Measurements from ENCODE around the gene KIF14.
"Not testable (repeated sequence)": the region's sequence is repeated elsewhere in the genome, so short reads cannot be mapped to it uniquely, and the experiment has no call there.

The KIF14 gene

DNA sequence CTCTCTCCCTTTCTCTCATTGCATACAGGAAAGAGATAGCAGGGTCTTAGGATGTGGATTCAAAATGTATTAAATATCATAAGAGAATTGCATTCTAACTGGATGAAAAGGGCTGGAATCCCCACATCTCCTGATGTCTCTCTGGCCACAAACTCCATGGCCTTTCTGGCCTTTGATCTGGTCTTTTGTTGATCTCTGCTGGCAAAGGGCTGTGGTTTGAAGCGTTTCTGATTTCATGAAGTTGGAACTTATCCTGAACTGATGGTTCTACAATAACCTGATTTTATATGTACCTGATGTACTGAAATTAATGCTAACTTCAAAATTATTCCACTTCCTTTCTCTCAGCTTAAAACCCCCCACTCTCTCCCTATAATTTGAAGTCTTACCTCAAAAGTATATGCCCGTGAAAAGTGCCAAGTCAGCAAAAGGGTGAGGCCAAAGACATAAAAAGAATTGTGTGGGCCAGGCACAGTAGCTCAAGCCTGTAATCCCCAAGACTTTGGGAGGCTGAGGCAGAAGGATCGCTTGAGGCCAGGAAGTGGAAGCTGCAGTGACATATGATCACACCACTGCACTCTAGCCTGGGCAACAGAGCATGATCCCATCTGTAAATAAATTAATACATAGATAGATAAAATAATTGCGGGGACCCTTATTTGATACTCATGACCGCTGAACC lies 6.4 kb upstream of the KIF14 start:
- in situ Hi-C loops (cut with MboI; ENCODE audit: low sequenced_read_pairs), result loop anchor here (10.0 kb wide), 1 partner anchor 168 kb away; no protein-coding TSS in a partner anchor
- Histone ChIP-seq H3K9me3 (peaks cover 5% of the 10 kb centered on the region), H3K36me3 (replicated peaks) (no peaks in the 10 kb centered on the region), H3K4me1 (peaks cover 10% of the 10 kb centered on the region), H3K4me3 (no peak overlapping the region), H3K27me3 (ENCODE audit: low read depth) (no peaks in the 10 kb centered on the region)
- no peak for DNase-seq (ENCODE audit: low spot score in 2 of 2)

GRCh38 chr1:200625381-200625824 lies 4.9 kb upstream of the KIF14 start:
- DNase-seq (ENCODE audit: low spot score in 2 of 2), result no peak
- no peak overlapping the region for H3K4me3 ChIP-seq
- H3K27me3 ChIP-seq (ENCODE audit: low read depth), result no peaks in the 10 kb centered on the region
- in situ Hi-C loops (cut with MboI; ENCODE audit: low sequenced_read_pairs), result loop anchor here (10.0 kb wide), 1 partner anchor 169 kb away; no protein-coding TSS in a partner anchor
- H3K9me3 ChIP-seq, result peaks cover 5% of the 10 kb centered on the region
- no peaks in the 10 kb centered on the region for H3K36me3 ChIP-seq (replicated peaks)
- H3K4me1 ChIP-seq, result peaks cover 10% of the 10 kb centered on the region

DNA sequence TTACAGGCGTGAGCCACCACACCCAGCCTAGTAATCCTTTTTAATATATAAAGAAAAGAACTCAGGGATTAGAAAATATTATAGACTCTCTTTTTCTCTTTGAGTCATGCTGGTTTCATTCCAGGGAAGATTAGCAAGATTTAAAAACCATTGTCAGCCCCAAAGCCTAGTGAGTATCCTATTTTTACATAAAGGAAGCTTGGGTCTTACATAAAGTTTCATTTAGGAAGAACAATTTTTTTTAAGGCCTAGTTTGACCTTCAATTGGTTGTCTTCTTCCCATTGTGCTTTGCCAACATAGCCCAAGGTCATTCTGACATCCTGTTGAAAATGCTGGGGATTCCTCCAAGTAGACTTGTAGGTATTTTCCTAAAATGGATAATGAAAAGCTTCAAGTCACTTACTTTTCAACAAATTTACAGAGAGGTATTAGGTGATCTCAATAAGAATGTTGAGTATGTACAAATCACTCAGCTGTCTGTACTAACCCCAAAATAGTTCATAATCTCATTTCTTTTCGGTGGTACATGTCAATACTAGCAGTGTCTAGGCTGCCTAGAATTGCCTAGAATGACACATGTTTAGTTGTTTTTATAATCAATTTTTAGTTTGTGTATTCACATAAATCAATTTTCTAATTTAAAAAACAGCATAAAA lies 4.3 kb upstream of the KIF14 start:
- in situ Hi-C loops (cut with MboI; ENCODE audit: low sequenced_read_pairs), result loop anchor here (10.0 kb wide), 1 partner anchor 170 kb away; no protein-coding TSS in a partner anchor
- peaks cover 5% of the 10 kb centered on the region for H3K9me3 ChIP-seq
- peaks cover 10% of the 10 kb centered on the region for H3K4me1 ChIP-seq
- peak; percentile 41 to 91 for DNase-seq (ENCODE audit: low spot score in 2 of 2)
- H3K27me3 ChIP-seq (ENCODE audit: low read depth), result no peaks in the 10 kb centered on the region
- no peaks in the 10 kb centered on the region for H3K36me3 ChIP-seq (replicated peaks)
- no peak overlapping the region for H3K4me3 ChIP-seq

- Histone ChIP-seq H3K36me3 (replicated peaks) (peaks cover 19% of the 10 kb centered on the region), H3K9me3 (peaks cover 5% of the 10 kb centered on the region), H3K4me3 (peak overlapping the region; percentile 73), H3K27me3 (ENCODE audit: low read depth) (no peaks in the 10 kb centered on the region), H3K4me1 (peaks cover 9% of the 10 kb centered on the region)
- DNase-seq (ENCODE audit: low spot score in 2 of 2), result no peak
- in situ Hi-C loops (cut with MboI; ENCODE audit: low sequenced_read_pairs), result loop anchor here (10.0 kb wide), 1 partner anchor 175 kb away; no protein-coding TSS in a partner anchor
Observed at GRCh38 chr1:200619894-200620272, 668 bp downstream of the KIF14 start.

GRCh38 chr1:200610846-200611245 lies 9.7 kb downstream of the KIF14 start:
- in situ Hi-C loops (cut with MboI; ENCODE audit: low sequenced_read_pairs), result no loop called here
- Histone ChIP-seq H3K27me3 (ENCODE audit: low read depth) (no peaks in the 10 kb centered on the region), H3K36me3 (replicated peaks) (peaks cover 53% of the 10 kb centered on the region), H3K4me1 (no peaks in the 10 kb centered on the region), H3K9me3 (no peaks in the 10 kb centered on the region), H3K4me3 (no peak overlapping the region)
- no peak for DNase-seq (ENCODE audit: low spot score in 2 of 2)

- no peaks in the 10 kb centered on the region for H3K27me3 ChIP-seq (ENCODE audit: low read depth)
- no peak overlapping the region for H3K4me3 ChIP-seq
- H3K36me3 ChIP-seq (replicated peaks), result peaks cover 77% of the 10 kb centered on the region
- no peaks in the 10 kb centered on the region for H3K4me1 ChIP-seq
- in situ Hi-C loops (cut with MboI; ENCODE audit: low sequenced_read_pairs), result no loop called here
- DNase-seq (ENCODE audit: low spot score in 2 of 2), result no peak
- H3K9me3 ChIP-seq, result no peaks in the 10 kb centered on the region
Observed at GRCh38 chr1:200602632-200603031, 17.9 kb downstream of the KIF14 start.

- no peaks in the 10 kb centered on the region for H3K9me3 ChIP-seq
- DNase-seq (ENCODE audit: low spot score in 2 of 2), result peak; percentile 15 to 95
- H3K4me3 ChIP-seq, result no peak overlapping the region
- H3K4me1 ChIP-seq, result peaks cover 23% of the 10 kb centered on the region
- no peaks in the 10 kb centered on the region for H3K27me3 ChIP-seq (ENCODE audit: low read depth)
- H3K36me3 ChIP-seq (replicated peaks), result peaks cover 43% of the 10 kb centered on the region
- in situ Hi-C loops (cut with MboI; ENCODE audit: low sequenced_read_pairs), result no loop called here
Observed at GRCh38 chr1:200590001-200590400, 30.6 kb downstream of the KIF14 start.

DNA sequence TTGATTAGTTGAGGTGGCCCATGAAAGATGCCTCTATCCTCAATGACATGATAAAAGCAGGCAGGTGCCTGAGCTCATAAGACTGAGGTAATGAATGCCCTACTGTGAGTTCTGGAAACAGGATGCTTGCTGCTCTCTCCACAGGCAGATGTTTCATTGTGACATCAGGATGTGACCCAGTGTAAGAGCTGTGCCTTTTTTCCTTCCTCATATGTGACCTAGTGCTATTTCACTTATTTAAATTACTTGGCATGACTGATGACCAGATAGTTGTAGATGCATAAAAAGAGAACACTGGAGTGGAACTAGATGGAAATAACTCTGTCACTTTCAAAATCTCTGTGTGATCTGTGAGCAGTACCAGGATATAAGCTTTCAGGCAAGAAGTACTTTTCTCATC lies 31.9 kb downstream of the KIF14 start:
- H3K4me3 ChIP-seq, result no peak overlapping the region
- peaks cover 16% of the 10 kb centered on the region for H3K4me1 ChIP-seq
- in situ Hi-C loops (cut with MboI; ENCODE audit: low sequenced_read_pairs), result no loop called here
- peaks cover 52% of the 10 kb centered on the region for H3K36me3 ChIP-seq (replicated peaks)
- H3K9me3 ChIP-seq, result no peaks in the 10 kb centered on the region
- H3K27me3 ChIP-seq (ENCODE audit: low read depth), result no peaks in the 10 kb centered on the region
- DNase-seq (ENCODE audit: low spot score in 2 of 2), result no peak

DNA sequence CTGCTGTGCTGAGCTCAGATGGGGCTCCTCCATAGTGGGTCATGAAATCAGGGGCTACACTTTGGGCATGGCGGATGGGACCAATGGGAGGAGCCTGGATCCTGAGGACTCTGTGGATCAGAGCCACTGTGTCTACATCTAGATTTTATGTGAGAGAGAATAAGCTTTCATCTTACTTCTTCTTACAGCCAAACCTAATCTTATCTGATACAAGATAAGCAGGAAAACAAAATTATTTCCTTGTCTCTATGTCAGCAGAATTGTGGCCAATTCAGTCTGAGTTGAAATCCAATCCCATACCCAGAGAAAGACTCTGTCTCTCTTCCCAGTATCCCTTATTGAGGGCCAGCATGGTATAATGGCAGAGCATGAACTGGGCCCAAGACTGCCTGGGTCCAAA lies 56.2 kb downstream of the KIF14 start:
- in situ Hi-C loops (cut with MboI; ENCODE audit: low sequenced_read_pairs), result no loop called here
- no peak overlapping the region for H3K4me3 ChIP-seq
- H3K36me3 ChIP-seq (replicated peaks), result peaks cover 11% of the 10 kb centered on the region
- H3K4me1 ChIP-seq, result no peaks in the 10 kb centered on the region
- no peak for DNase-seq (ENCODE audit: low spot score in 2 of 2)
- H3K9me3 ChIP-seq, result no peaks in the 10 kb centered on the region
- no peaks in the 10 kb centered on the region for H3K27me3 ChIP-seq (ENCODE audit: low read depth)

GRCh38 chr1:200561856-200562214 lies 58.7 kb downstream of the KIF14 start:
- Histone ChIP-seq H3K27me3 (ENCODE audit: low read depth) (no peaks in the 10 kb centered on the region), H3K9me3 (no peaks in the 10 kb centered on the region), H3K36me3 (replicated peaks) (peaks cover 20% of the 10 kb centered on the region), H3K4me1 (no peaks in the 10 kb centered on the region), H3K4me3 (no peak overlapping the region)
- DNase-seq (ENCODE audit: low spot score in 2 of 2), result no peak
- in situ Hi-C loops (cut with MboI; ENCODE audit: low sequenced_read_pairs), result no loop called here

DNA sequence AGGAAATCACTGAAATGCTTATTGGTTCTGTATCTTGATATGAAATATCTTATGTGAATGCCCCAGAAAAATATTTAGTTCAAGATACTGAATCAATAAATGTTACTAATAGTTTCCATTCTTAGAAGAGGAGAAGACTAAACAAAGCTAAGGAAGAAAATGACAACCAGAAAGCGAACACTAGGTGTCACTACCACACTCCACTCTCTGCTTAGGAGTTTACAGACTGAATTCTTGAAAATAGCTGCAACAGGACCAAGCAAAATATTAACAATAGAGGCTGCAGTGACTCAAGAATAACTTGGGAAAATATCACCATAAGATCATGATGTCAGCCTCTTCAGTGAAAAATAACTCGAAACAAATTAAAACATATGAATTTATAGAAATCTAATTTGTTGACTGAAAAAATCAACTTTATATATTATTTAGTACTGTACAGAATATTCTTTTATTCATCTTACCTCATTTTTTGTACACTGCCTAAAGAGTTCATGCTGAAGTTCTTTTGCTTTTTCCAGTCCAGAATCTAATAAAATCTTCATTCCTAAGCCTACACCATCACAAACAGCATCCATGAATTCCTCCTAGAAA lies 61.6 kb downstream of the KIF14 start:
- in situ Hi-C loops (cut with MboI; ENCODE audit: low sequenced_read_pairs), result no loop called here
- peaks cover 15% of the 10 kb centered on the region for H3K36me3 ChIP-seq (replicated peaks)
- no peaks in the 10 kb centered on the region for H3K4me1 ChIP-seq
- H3K9me3 ChIP-seq, result no peaks in the 10 kb centered on the region
- peak; percentile 42 to 67 for DNase-seq (ENCODE audit: low spot score in 2 of 2)
- H3K27me3 ChIP-seq (ENCODE audit: low read depth), result no peaks in the 10 kb centered on the region
- no peak overlapping the region for H3K4me3 ChIP-seq

DNA sequence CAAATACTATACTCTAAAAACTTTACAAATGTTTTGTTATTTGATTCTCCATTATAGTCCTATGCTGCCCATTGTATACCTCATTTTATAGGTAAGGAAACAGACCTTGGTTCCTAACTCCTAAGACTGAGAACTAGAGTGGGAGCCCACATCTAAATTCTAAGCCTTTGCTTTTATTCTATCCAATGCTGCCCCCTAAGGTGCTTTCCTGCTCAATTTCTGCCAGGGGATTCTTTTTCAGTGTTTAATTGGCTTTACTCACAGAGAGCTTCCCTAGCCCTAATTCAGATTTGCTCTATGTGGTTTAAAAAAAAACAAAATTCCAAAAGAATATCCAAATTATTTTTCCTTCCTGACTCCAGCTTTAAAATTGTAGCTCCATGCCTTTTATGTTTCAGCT lies 64.5 kb downstream of the KIF14 start:
- DNase-seq (ENCODE audit: low spot score in 2 of 2), result no peak

DNA sequence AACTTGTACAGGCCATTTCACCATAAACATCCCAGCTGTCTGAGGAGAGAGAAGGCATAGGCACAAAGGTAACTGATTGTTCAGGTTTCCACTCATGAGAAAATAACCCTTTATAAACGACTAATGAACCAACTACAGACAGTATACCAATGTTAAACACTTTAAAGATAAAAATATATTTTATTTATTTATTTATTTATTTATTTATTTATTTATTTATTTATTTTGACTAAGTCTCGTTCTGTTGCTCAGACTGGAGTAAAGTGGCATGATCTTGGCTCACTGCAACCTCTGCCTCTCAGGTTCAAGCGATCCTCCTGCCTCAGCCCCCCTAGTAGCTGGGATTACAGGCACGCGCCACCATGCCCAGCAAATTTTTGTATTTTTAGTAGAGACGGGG lies 67.8 kb downstream of the KIF14 start:
- H3K36me3 ChIP-seq (replicated peaks), result peaks cover 11% of the 10 kb centered on the region
- DNase-seq (ENCODE audit: low spot score in 2 of 2); H3K4me3 ChIP-seq; in situ Hi-C loops (cut with MboI; ENCODE audit: low sequenced_read_pairs); H3K9me3 ChIP-seq; H3K4me1 ChIP-seq; H3K27me3 ChIP-seq (ENCODE audit: low read depth): not testable (repeated sequence)

More for the DNA sequence above, 64.5 kb downstream of the KIF14 start:
- peaks cover 17% of the 10 kb centered on the region for H3K36me3 ChIP-seq (replicated peaks)
- H3K4me3 ChIP-seq, result no peak overlapping the region
- in situ Hi-C loops (cut with MboI; ENCODE audit: low sequenced_read_pairs), result no loop called here
- H3K27me3 ChIP-seq (ENCODE audit: low read depth), result no peaks in the 10 kb centered on the region
- no peaks in the 10 kb centered on the region for H3K4me1 ChIP-seq
- H3K9me3 ChIP-seq, result no peaks in the 10 kb centered on the region

DNA sequence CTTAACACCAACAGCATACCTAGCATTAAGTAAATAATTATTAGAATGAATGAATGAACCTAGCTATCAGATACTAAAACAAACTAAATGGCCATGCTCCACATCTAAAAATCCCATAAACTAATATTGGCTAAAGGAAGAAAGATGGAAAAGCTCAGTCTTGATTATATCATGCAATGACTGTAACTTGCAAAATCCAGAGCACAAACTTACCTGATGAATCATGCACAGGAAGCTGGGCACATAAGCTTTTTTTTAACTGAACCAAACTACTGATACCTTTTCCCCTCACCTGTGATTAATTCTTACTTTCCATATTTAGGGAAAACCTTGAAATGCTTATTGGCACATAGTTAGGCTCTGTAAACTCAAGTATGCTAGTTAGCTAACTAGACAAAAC lies 70.2 kb downstream of the KIF14 start:
- in situ Hi-C loops (cut with MboI; ENCODE audit: low sequenced_read_pairs), result no loop called here
- H3K9me3 ChIP-seq, result no peaks in the 10 kb centered on the region
- H3K4me1 ChIP-seq, result no peaks in the 10 kb centered on the region
- H3K36me3 ChIP-seq (replicated peaks), result peaks cover 7% of the 10 kb centered on the region; the same call in 1 of the 2 replicates
- H3K27me3 ChIP-seq (ENCODE audit: low read depth), result no peaks in the 10 kb centered on the region
- no peak for DNase-seq (ENCODE audit: low spot score in 2 of 2)
- H3K4me3 ChIP-seq, result no peak overlapping the region

All from HAP-1 (cell line).